ENCODE data around the gene COL26A1. TPM values are rescaled to one million over a fixed set of nuclear protein-coding genes. Genes with fewer than 3 reads are reported as not detected.

The COL26A1 gene
- total RNA-seq, 1 donor from 2014 or later = 66.2 TPM

DNA sequence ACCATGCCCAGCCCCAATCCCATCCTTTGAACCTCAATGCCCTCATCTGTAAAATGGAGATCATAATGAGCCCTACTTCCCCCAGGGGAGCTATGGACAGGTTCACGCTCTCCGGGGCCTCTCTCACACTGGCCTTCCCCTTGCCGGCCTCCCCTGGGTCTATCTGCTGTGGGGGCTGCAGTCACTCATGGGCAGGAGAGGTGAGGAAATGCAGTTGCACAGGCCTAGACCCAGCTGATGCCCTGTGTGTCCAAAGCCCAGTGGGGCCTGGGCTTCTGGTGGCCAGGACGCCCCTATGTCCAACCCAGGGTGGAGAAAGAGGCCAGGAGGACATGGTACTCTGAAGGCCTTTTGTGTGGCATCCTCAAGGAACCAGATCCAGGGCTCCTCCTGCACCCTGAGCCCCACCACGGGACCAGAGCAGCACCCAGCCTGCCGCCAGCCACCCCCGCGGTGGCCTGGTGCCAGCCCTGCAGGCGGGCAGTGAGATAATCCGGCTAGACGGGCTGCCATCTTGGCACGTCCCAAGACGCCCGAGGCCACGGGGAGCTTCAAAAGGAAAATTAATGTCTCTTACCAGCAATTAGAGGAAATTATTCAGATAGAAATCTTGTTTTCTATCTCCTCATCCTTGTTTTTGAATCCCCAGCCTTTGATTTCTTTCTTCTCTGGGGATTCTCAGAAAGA is 227.4 kb downstream of the COL26A1 start:
- H3K4me1 Mint-ChIP-seq (ENCODE audit: low read depth, unreplicated experiment) = no peaks in the 10 kb centered on the region
- H3K27ac Mint-ChIP-seq (ENCODE audit: unreplicated experiment) = no peak overlapping the region
- H3K36me3 Mint-ChIP-seq (ENCODE audit: unreplicated experiment) = no peaks in the 10 kb centered on the region
- DNase-seq = no peak
- peaks cover 5% of the 10 kb centered on the region for H3K9me3 Mint-ChIP-seq (ENCODE audit: unreplicated experiment)
- TF ChIP-seq, protein P1, sequence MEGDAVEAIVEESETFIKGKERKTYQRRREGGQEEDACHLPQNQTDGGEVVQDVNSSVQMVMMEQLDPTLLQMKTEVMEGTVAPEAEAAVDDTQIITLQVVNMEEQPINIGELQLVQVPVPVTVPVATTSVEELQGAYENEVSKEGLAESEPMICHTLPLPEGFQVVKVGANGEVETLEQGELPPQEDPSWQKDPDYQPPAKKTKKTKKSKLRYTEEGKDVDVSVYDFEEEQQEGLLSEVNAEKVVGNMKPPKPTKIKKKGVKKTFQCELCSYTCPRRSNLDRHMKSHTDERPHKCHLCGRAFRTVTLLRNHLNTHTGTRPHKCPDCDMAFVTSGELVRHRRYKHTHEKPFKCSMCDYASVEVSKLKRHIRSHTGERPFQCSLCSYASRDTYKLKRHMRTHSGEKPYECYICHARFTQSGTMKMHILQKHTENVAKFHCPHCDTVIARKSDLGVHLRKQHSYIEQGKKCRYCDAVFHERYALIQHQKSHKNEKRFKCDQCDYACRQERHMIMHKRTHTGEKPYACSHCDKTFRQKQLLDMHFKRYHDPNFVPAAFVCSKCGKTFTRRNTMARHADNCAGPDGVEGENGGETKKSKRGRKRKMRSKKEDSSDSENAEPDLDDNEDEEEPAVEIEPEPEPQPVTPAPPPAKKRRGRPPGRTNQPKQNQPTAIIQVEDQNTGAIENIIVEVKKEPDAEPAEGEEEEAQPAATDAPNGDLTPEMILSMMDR (IDR thresholded peaks at IDR 0.05; ENCODE audit: partially characterized antibody, unreplicated experiment) = no peak
- peaks cover 10% of the 10 kb centered on the region for H3K27me3 Mint-ChIP-seq (ENCODE audit: unreplicated experiment)
- H3K4me3 Mint-ChIP-seq (ENCODE audit: unreplicated experiment) = no peak overlapping the region

- Mint-ChIP-seq H3K4me3 (ENCODE audit: unreplicated experiment) (no peak overlapping the region), H3K27me3 (ENCODE audit: unreplicated experiment) (peaks cover 10% of the 10 kb centered on the region), H3K4me1 (ENCODE audit: low read depth, unreplicated experiment) (no peaks in the 10 kb centered on the region), H3K27ac (ENCODE audit: unreplicated experiment) (no peak overlapping the region), H3K36me3 (ENCODE audit: unreplicated experiment) (no peaks in the 10 kb centered on the region), H3K9me3 (ENCODE audit: unreplicated experiment) (peaks cover 5% of the 10 kb centered on the region)
- TF ChIP-seq, protein P1 (IDR thresholded peaks at IDR 0.05; ENCODE audit: partially characterized antibody, unreplicated experiment) = no peak
- no peak for DNase-seq
These were observed 228.2 kb downstream of the COL26A1 start for GRCh38 chr7:101590663-101591435.

DNA sequence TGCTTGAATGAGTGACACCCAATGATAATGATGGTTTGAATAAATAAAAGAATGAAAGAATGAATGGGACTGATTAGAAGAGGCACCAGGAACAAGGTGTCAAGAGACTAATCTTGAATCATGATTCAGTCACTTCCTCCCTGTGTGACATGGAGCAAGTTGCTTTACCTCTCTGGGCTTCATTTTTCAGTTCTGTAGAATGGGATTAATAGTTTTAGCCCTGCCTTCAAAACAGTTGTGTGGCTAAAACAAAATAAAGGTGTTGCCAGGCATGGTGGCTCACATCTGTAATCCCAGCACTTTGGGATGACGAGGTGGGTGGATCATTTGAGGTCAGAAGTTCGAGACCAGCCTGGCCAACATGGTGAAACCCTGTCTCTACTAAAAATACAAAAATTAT is 228.8 kb downstream of the COL26A1 start:
- H3K4me3 Mint-ChIP-seq (ENCODE audit: unreplicated experiment) = no peak overlapping the region
- TF ChIP-seq, protein P1 (IDR thresholded peaks at IDR 0.05; ENCODE audit: partially characterized antibody, unreplicated experiment) = no peak
- H3K9me3 Mint-ChIP-seq (ENCODE audit: unreplicated experiment) = peaks cover 5% of the 10 kb centered on the region
- no peak overlapping the region for H3K27ac Mint-ChIP-seq (ENCODE audit: unreplicated experiment)
- H3K36me3 Mint-ChIP-seq (ENCODE audit: unreplicated experiment) = no peaks in the 10 kb centered on the region
- DNase-seq = no peak
- H3K4me1 Mint-ChIP-seq (ENCODE audit: low read depth, unreplicated experiment) = no peaks in the 10 kb centered on the region
- H3K27me3 Mint-ChIP-seq (ENCODE audit: unreplicated experiment) = peaks cover 10% of the 10 kb centered on the region

- H3K9me3 Mint-ChIP-seq (ENCODE audit: unreplicated experiment) = peaks cover 5% of the 10 kb centered on the region
- H3K27me3 Mint-ChIP-seq (ENCODE audit: unreplicated experiment) = peaks cover 5% of the 10 kb centered on the region
- H3K27ac Mint-ChIP-seq (ENCODE audit: unreplicated experiment) = no peak overlapping the region
- no peak for DNase-seq
- H3K4me3 Mint-ChIP-seq (ENCODE audit: unreplicated experiment) = no peak overlapping the region
- no peaks in the 10 kb centered on the region for H3K36me3 Mint-ChIP-seq (ENCODE audit: unreplicated experiment)
- TF ChIP-seq, protein P1 (IDR thresholded peaks at IDR 0.05; ENCODE audit: partially characterized antibody, unreplicated experiment) = no peak
- no peaks in the 10 kb centered on the region for H3K4me1 Mint-ChIP-seq (ENCODE audit: low read depth, unreplicated experiment)
These were observed 230.9 kb downstream of the COL26A1 start for GRCh38 chr7:101593556-101593955.

DNA sequence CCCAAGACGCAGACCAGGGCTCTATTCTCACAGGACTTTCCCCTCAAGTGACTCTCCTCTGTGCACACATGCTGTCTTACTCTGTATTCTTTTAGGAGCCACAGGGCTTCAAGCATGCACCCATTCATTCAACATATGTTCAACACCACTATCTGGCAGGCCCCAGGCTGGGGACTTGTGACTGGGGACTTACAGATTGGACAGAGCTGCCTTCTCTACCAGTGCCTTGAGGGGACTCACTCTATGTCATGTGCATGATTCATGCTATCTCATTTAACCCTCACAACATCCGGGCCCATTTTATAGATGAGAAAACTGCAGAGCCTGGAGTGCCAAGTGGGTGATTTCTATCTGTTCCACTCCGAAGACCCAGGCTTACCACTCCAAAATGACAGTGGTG is 232.1 kb downstream of the COL26A1 start:
- H3K27ac Mint-ChIP-seq (ENCODE audit: unreplicated experiment) = no peak overlapping the region
- TF ChIP-seq, protein P1 (IDR thresholded peaks at IDR 0.05; ENCODE audit: partially characterized antibody, unreplicated experiment) = no peak
- no peaks in the 10 kb centered on the region for H3K36me3 Mint-ChIP-seq (ENCODE audit: unreplicated experiment)
- peaks cover 6% of the 10 kb centered on the region for H3K9me3 Mint-ChIP-seq (ENCODE audit: unreplicated experiment)
- no peak overlapping the region for H3K4me3 Mint-ChIP-seq (ENCODE audit: unreplicated experiment)
- no peaks in the 10 kb centered on the region for H3K4me1 Mint-ChIP-seq (ENCODE audit: low read depth, unreplicated experiment)
- DNase-seq = no peak
- H3K27me3 Mint-ChIP-seq (ENCODE audit: unreplicated experiment) = peaks cover 5% of the 10 kb centered on the region

All from glutamatergic neuron (in vitro differentiated cells).